Measurements from ENCODE around the gene GDPD5.
A peak's percentile ranks its signal among the peaks of the same experiment; 100 is the strongest.

The GDPD5 gene

DNA sequence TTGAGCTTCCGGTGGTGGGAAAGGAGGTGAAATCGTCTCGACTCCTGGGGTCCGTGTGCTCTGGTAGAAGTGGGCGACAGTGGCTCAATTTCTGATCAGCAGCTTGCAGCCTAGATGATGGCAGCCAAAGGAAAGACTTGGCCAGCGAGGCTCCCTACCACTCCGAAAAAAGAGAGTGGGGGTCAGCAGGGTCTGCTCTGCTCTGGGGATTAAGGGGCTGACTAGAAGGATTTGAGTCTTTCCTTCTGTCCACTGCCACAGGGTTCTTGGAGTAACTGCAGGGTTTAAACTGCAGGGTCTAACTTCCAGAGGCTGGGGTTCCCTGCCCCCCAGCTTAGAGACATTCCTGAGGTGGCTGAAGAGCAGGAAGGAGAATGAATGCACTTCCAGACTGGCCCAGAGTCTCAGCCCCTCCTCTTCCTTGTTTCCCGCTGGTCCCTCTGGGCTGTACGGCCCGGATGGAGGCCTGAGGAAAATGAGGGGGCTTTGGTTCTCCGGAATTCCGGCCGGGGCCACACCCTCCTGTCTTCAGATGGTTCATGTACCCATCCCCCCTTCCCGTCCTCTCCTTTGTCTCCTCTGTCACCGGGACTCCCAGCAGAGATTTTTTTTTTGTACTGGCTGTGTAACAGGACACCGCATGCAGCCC lies 37.2 kb upstream of the GDPD5 start:
- Histone ChIP-seq H3K9ac (ENCODE audit: low read depth, low read length) (peak overlapping the region; percentile 71), H3K9me3 (ENCODE audit: insufficient read depth, low read length, severe bottlenecking) (no peaks in the 10 kb centered on the region), H3K4me3 (ENCODE audit: low read depth in 1 of 2, low read length in 2 of 2) (peak overlapping the region; percentile 42 to 75; a peak in 3 of 4 replicates), H3K4me1 (ENCODE audit: insufficient read depth, low read length) (peaks cover 29% of the 10 kb centered on the region), H3K4me2 (ENCODE audit: insufficient read depth, low read length) (peak overlapping the region; percentile 80), H3K79me2 (ENCODE audit: insufficient read depth, low read length) (peaks cover 25% of the 10 kb centered on the region), H4K20me1 (ENCODE audit: insufficient read depth, low read length) (no peaks in the 10 kb centered on the region), H2AFZ (ENCODE audit: low read depth, low read length) (peak overlapping the region; percentile 89), H3K27me3 (ENCODE audit: insufficient read depth, low read length, poor library complexity) (peaks cover 6% of the 10 kb centered on the region), H3K36me3 (ENCODE audit: insufficient read depth, low read length) (peaks cover 14% of the 10 kb centered on the region), H3K27ac (ENCODE audit: low read length) (peak overlapping the region; percentile 69)
- DNase-seq, result no peak
- no peak for ATAC-seq (ENCODE audit: insufficient read depth, low read depth)
- TF ChIP-seq CTCF (IDR thresholded peaks at IDR 0.05; ENCODE audit: borderline replicate concordance, extremely low read depth, low read length, poor library complexity, severe bottlenecking) (no peak), EZH2 (IDR thresholded peaks at IDR 0.05; ENCODE audit: borderline replicate concordance, low read depth, low read length, severe bottlenecking) (no peak)

- Histone ChIP-seq H3K4me1 (ENCODE audit: insufficient read depth, low read length) (peaks cover 29% of the 10 kb centered on the region), H4K20me1 (ENCODE audit: insufficient read depth, low read length) (no peaks in the 10 kb centered on the region), H3K36me3 (ENCODE audit: insufficient read depth, low read length) (peaks cover 8% of the 10 kb centered on the region), H3K9ac (ENCODE audit: low read depth, low read length) (peak within 1 kb of the TSS; percentile 71), H3K27me3 (ENCODE audit: insufficient read depth, low read length, poor library complexity) (peaks cover 6% of the 10 kb centered on the region), H3K4me2 (ENCODE audit: insufficient read depth, low read length) (peak within 1 kb of the TSS; percentile 80), H3K4me3 (ENCODE audit: low read depth in 1 of 2, low read length in 2 of 2) (peak within 1 kb of the TSS; percentile 42 to 75), H2AFZ (ENCODE audit: low read depth, low read length) (peak within 1 kb of the TSS; percentile 89), H3K79me2 (ENCODE audit: insufficient read depth, low read length) (peaks cover 25% of the 10 kb centered on the region), H3K27ac (ENCODE audit: low read length) (peak within 1 kb of the TSS; percentile 69), H3K9me3 (ENCODE audit: insufficient read depth, low read length, severe bottlenecking) (no peaks in the 10 kb centered on the region)
- ATAC-seq (ENCODE audit: insufficient read depth, low read depth), result peak; percentile 86
- TF ChIP-seq CTCF (IDR thresholded peaks at IDR 0.05; ENCODE audit: borderline replicate concordance, extremely low read depth, low read length, poor library complexity, severe bottlenecking) (no peak), EZH2 (IDR thresholded peaks at IDR 0.05; ENCODE audit: borderline replicate concordance, low read depth, low read length, severe bottlenecking) (no peak)
- DNase-seq, result peak; percentile 80
Observed at GRCh38 chr11:75562048-75562835, 36.5 kb upstream of the GDPD5 start, which contains the start of gene SERPINH1. SERPINH1 (plus strand) TSS chr11:75562253; CDS start chr11:75566350, 4,097 bp downstream.

GRCh38 chr11:75561426-75562047 lies 35.8 kb upstream of the GDPD5 start:
- H4K20me1 ChIP-seq (ENCODE audit: insufficient read depth, low read length), result no peaks in the 10 kb centered on the region
- H3K9me3 ChIP-seq (ENCODE audit: insufficient read depth, low read length, severe bottlenecking), result no peaks in the 10 kb centered on the region
- peak overlapping the region; percentile 42 to 75 for H3K4me3 ChIP-seq (ENCODE audit: low read depth in 1 of 2, low read length in 2 of 2)
- H3K36me3 ChIP-seq (ENCODE audit: insufficient read depth, low read length), result peaks cover 3% of the 10 kb centered on the region; the same call in 1 of the 2 replicates
- peak overlapping the region; percentile 46; the same call in 1 of the 2 replicates for H3K27ac ChIP-seq (ENCODE audit: low read length)
- TF ChIP-seq CTCF (IDR thresholded peaks at IDR 0.05; ENCODE audit: borderline replicate concordance, extremely low read depth, low read length, poor library complexity, severe bottlenecking), result no peak
- TF ChIP-seq EZH2 (IDR thresholded peaks at IDR 0.05; ENCODE audit: borderline replicate concordance, low read depth, low read length, severe bottlenecking), result no peak
- peaks cover 10% of the 10 kb centered on the region for H3K27me3 ChIP-seq (ENCODE audit: insufficient read depth, low read length, poor library complexity)
- H3K4me1 ChIP-seq (ENCODE audit: insufficient read depth, low read length), result peaks cover 29% of the 10 kb centered on the region
- peak overlapping the region; percentile 80 for H3K4me2 ChIP-seq (ENCODE audit: insufficient read depth, low read length)
- H3K79me2 ChIP-seq (ENCODE audit: insufficient read depth, low read length), result peaks cover 25% of the 10 kb centered on the region
- no peak for DNase-seq
- peak overlapping the region; percentile 89 for H2AFZ ChIP-seq (ENCODE audit: low read depth, low read length)
- no peak for ATAC-seq (ENCODE audit: insufficient read depth, low read depth)
- H3K9ac ChIP-seq (ENCODE audit: low read depth, low read length), result peak overlapping the region; percentile 71
